Common myeloid progenitor, CD34-positive (primary cell): ENCODE measurements around the gene MSH5.

Source experiments
- CTCF ChIA-PET: fragments of 350-600 bp; sonication (Branson Sonifier 250); formaldehyde crosslinking; loops from one replicate; lab custom pipeline; 2021; ENCODE audit warnings: antibody characterized with exemption; lab: Charles Lee
- POLR2A ChIA-PET: fragments of 350-600 bp; sonication (Branson Sonifier 250); formaldehyde crosslinking; loops from one replicate; lab custom pipeline; 2021; ENCODE audit warnings: antibody characterized with exemption; lab: Charles Lee
- DNase-seq, 3 donors: peaks; one replicate each; pipeline versions ENCODE4 v3.0.0 to v3.0.0-alpha.2; 2013
- H3K27ac ChIP-seq, 2 experiments: 1 replicate in 1 of 2; 2 replicates in 1 of 2; pipeline ENCODE4 v1.7.0; 2013; ENCODE audit warnings: inconsistent platforms in 2 of 2, low read length in 2 of 2, mild to moderate bottlenecking in 2 of 2, low read depth in 1 of 2, moderate library complexity in 1 of 2; ENCODE audit not compliant: severe bottlenecking in 2 of 2, insufficient read depth in 1 of 2, poor library complexity in 1 of 2
- H3K27me3 ChIP-seq, 5 experiments: replicated peaks in 2 of 5; 1 replicate in 3 of 5; 2 replicates in 2 of 5; pipeline versions ENCODE4 v1.6.1 to v1.7.0; 2013; ENCODE audit warnings: low read length in 4 of 5, mild to moderate bottlenecking in 2 of 5, moderate library complexity in 2 of 5, inconsistent platforms in 1 of 5; ENCODE audit not compliant: insufficient read depth in 5 of 5, control insufficient read depth in 4 of 5
- H3K36me3 ChIP-seq, 4 experiments: 1 replicate in 2 of 4; 2 replicates in 2 of 4; pipeline versions ENCODE4 v1.6.1 to v1.7.0; 2013; ENCODE audit warnings: low read length in 3 of 4, control low read depth in 1 of 4, mild to moderate bottlenecking in 1 of 4; ENCODE audit not compliant: control insufficient read depth in 4 of 4, insufficient read depth in 4 of 4
- H3K4me1 ChIP-seq, 4 experiments: 1 replicate in 3 of 4; 2 replicates in 1 of 4; pipeline versions ENCODE4 v1.6.1 to v1.7.1; 2013; ENCODE audit warnings: low read length in 3 of 4, mild to moderate bottlenecking in 3 of 4, control low read depth in 1 of 4, inconsistent platforms in 1 of 4, moderate library complexity in 1 of 4; ENCODE audit not compliant: control insufficient read depth in 4 of 4, insufficient read depth in 4 of 4; ENCODE audit errors: control extremely low read depth in 1 of 4
- H3K4me3 ChIP-seq, 7 experiments: 1 replicate in 4 of 7; 2 replicates in 3 of 7; pipeline versions ENCODE4 v1.5.1 to v1.7.0; 2013; ENCODE audit warnings: mild to moderate bottlenecking in 7 of 7, low read length in 6 of 7, moderate library complexity in 6 of 7, inconsistent platforms in 2 of 7, low read depth in 2 of 7, control low read depth in 1 of 7; ENCODE audit not compliant: insufficient read depth in 4 of 7, control insufficient read depth in 1 of 7; ENCODE audit errors: extremely low read depth in 1 of 7
- H3K9me3 ChIP-seq, 5 experiments: 1 replicate in 4 of 5; 2 replicates in 1 of 5; pipeline versions ENCODE4 v1.6.1 to v1.7.1; 2013; ENCODE audit warnings: low read length in 4 of 5, mild to moderate bottlenecking in 2 of 5, inconsistent platforms in 1 of 5, low read depth in 1 of 5, moderate library complexity in 1 of 5; ENCODE audit not compliant: control insufficient read depth in 4 of 5, insufficient read depth in 2 of 5; ENCODE audit errors: control extremely low read depth in 1 of 5
- WGBS: methylation state at CpG from one replicate; pipeline ENCODE4 v1.1.5; 2013; ENCODE audit not compliant: insufficient coverage; 5-methylcytosine and 5-hydroxymethylcytosine counted together

MSH5 gene

GRCh38 chr6:31740397-31741223 lies 805 bp downstream of the MSH5 start:
- Histone ChIP-seq H3K36me3 (peaks cover 6 to 34% (median 18%) of the 10 kb centered on the region in 4 experiments), H3K9me3 (no peaks in the 10 kb centered on the region), H3K27me3 (no peaks in the 10 kb centered on the region), H3K4me1 (peaks cover 15 to 51% (median 40%) of the 10 kb centered on the region in 4 experiments), H3K27ac (peak overlapping the region; percentile 99), H3K4me3 (peak overlapping the region; percentile 68 to 100 (median 74))
- CTCF ChIA-PET, result interaction anchor here (0.6 to 19.7 kb wide), 14 partner anchors 9 to 91 kb away, joined by 3 to 268 read pairs (median 4); partner anchors contain the start of genes DDAH2, LSM2, LY6G6C and MPIG6B
- POLR2A ChIA-PET, result interaction anchor here (0.9 to 4.0 kb wide), 8 partner anchors 9 to 87 kb away, joined by 3 to 53 read pairs (median 6); partner anchors contain the start of genes DDAH2, GPANK1, HSPA1B and MPIG6B
- 5% methylated on average over 25 of the region's 29 CpGs for WGBS
- no peak for DNase-seq

GRCh38 chr6:31741815-31742214 lies 2.0 kb downstream of the MSH5 start:
- peaks cover 15 to 42% (median 35%) of the 10 kb centered on the region in 4 experiments for H3K4me1 ChIP-seq
- WGBS, result 100% methylated on average over 1 of the region's 2 CpGs
- ChIA-PET CTCF (interaction anchor here (0.9 to 19.7 kb wide), 7 partner anchors 10 to 89 kb away, joined by 3 to 268 read pairs (median 4); partner anchors contain the start of genes DDAH2 and SAPCD1), POLR2A (interaction anchor here (0.6 to 2.6 kb wide), 3 partner anchors 14 to 20 kb away, joined by 3 to 10 read pairs (median 3); no protein-coding TSS in a partner anchor)
- H3K27ac ChIP-seq, result peak overlapping the region in 1 of 2 experiments; percentile 52
- H3K4me3 ChIP-seq, result no peak overlapping the region
- DNase-seq, result no peak
- H3K27me3 ChIP-seq, result no peaks in the 10 kb centered on the region
- H3K36me3 ChIP-seq, result peaks cover 6 to 34% (median 18%) of the 10 kb centered on the region in 4 experiments
- H3K9me3 ChIP-seq, result no peaks in the 10 kb centered on the region

GRCh38 chr6:31742894-31743293 lies 3.1 kb downstream of the MSH5 start:
- CTCF ChIA-PET, result interaction anchor here (1.1 kb wide), 1 partner anchor 26 kb away, joined by 3 read pairs; no protein-coding TSS in a partner anchor
- POLR2A ChIA-PET, result interaction anchor here (0.6 kb wide), 1 partner anchor 84 kb away, joined by 3 read pairs; no protein-coding TSS in a partner anchor
- no peaks in the 10 kb centered on the region for H3K9me3 ChIP-seq
- H3K4me3 ChIP-seq, result no peak overlapping the region
- peaks cover 15 to 33% (median 24%) of the 10 kb centered on the region in 4 experiments for H3K4me1 ChIP-seq
- no peaks in the 10 kb centered on the region for H3K27me3 ChIP-seq
- H3K36me3 ChIP-seq, result peaks cover 6 to 44% (median 23%) of the 10 kb centered on the region in 4 experiments
- 100% methylated on average over 3 of the region's 3 CpGs for WGBS
- peak overlapping the region in 1 of 2 experiments; percentile 52 for H3K27ac ChIP-seq
- no peak for DNase-seq

GRCh38 chr6:31744422-31744821 lies 4.6 kb downstream of the MSH5 start:
- WGBS, result 80% methylated on average over 1 of the region's 1 CpG
- CTCF ChIA-PET, result interaction anchor here (0.8 to 1.8 kb wide), 2 partner anchors 25 to 33 kb away, joined by 3 to 8 read pairs; no protein-coding TSS in a partner anchor
- no peaks in the 10 kb centered on the region for H3K9me3 ChIP-seq

GRCh38 chr6:31749301-31750036 lies 9.7 kb downstream of the MSH5 start:
- Histone ChIP-seq H3K4me1 (no peaks in the 10 kb centered on the region), H3K27ac (peak overlapping the region in 1 of 2 experiments; percentile 6), H3K27me3 (no peaks in the 10 kb centered on the region), H3K9me3 (no peaks in the 10 kb centered on the region), H3K36me3 (peaks cover 0 to 40% (median 18%) of the 10 kb centered on the region in 4 experiments), H3K4me3 (no peak overlapping the region)
- DNase-seq, result no peak
- WGBS, result 100% methylated on average over 5 of the region's 8 CpGs
- CTCF ChIA-PET, result interaction anchor here (0.7 to 1.1 kb wide), 5 partner anchors 11 to 1578 kb away, joined by 3 to 4 read pairs (median 3); no protein-coding TSS in a partner anchor
- POLR2A ChIA-PET, result interaction anchor here (0.7 kb wide), 1 partner anchor 78 kb away, joined by 5 read pairs; no protein-coding TSS in a partner anchor

More at GRCh38 chr6:31744422-31744821, 4.6 kb downstream of the MSH5 start:
- H3K27me3 ChIP-seq, result no peaks in the 10 kb centered on the region
- H3K4me1 ChIP-seq, result peaks cover 4 to 19% (median 9%) of the 10 kb centered on the region in 4 experiments
- peaks cover 8 to 52% (median 27%) of the 10 kb centered on the region in 4 experiments for H3K36me3 ChIP-seq
- POLR2A ChIA-PET, result no interaction called here
- peak overlapping the region in 1 of 2 experiments; percentile 52 for H3K27ac ChIP-seq
- DNase-seq, result no peak
- no peak overlapping the region for H3K4me3 ChIP-seq

- Histone ChIP-seq H3K4me3 (no peak overlapping the region), H3K36me3 (peaks cover 0 to 33% (median 14%) of the 10 kb centered on the region in 4 experiments), H3K27me3 (no peaks in the 10 kb centered on the region), H3K4me1 (no peaks in the 10 kb centered on the region), H3K9me3 (no peaks in the 10 kb centered on the region), H3K27ac (peak overlapping the region in 1 of 2 experiments; percentile 40)
- ChIA-PET CTCF (interaction anchor here (1.0 to 1.4 kb wide), 4 partner anchors 10 to 41 kb away, joined by 3 to 7 read pairs (median 3); partner anchors contain the start of gene MSH5), POLR2A (no interaction called here)
- DNase-seq, result no peak
- 97% methylated on average over 5 of the region's 7 CpGs for WGBS
Observed at GRCh38 chr6:31750411-31751022, 10.7 kb downstream of the MSH5 start.
